Stomach (tissue), 4 donors: Measurements from ENCODE around the gene PPP2R2B.

Experiments used
- CTCF ChIP-seq, 7 experiments: fragments of 450-650 bp in 4 of 7; fragments of 200-600 bp in 3 of 7; sonication (generic) in 3 of 7; IDR thresholded peaks; one replicate each; pipeline ENCODE4 v1.5.1; 2016 to 2019; ENCODE audit warnings: antibody characterized with exemption in 7 of 7, control low read depth in 2 of 7, mild to moderate bottlenecking in 1 of 7
- EP300 ChIP-seq: sonication (generic); formaldehyde crosslinking; IDR thresholded peaks from one replicate; pipeline ENCODE4 v1.6.1; 2017; ENCODE audit warnings: antibody characterized with exemption

- TF ChIP-seq CTCF (IDR thresholded peaks at IDR 0.05) (no peak), EP300 (no peak)
Observed at GRCh38 chr5:146862641-146863040, 15.9 kb downstream of the PPP2R2B start.
